ENCODE results near the gene VSIR. TPM values are rescaled to one million over a fixed set of nuclear protein-coding genes. Genes with fewer than 3 reads are reported as not detected.

Gene VSIR
- total and polyA plus RNA-seq, 9 of the 15 experiments (the other 6 are each of a cell fraction or from before 2014, with no cell fraction given), result 0.14 to 20.5 (median 9.3) TPM

- Histone ChIP-seq H3K9me1 (ENCODE audit: control insufficient read depth, insufficient read depth, low read length) (no peaks in the 10 kb centered on the region), H3K9me3 (replicated peaks; ENCODE audit: control insufficient read depth, insufficient read depth, low read depth, low read length) (no peaks in the 10 kb centered on the region), H3K9ac (ENCODE audit: insufficient read depth in 1 of 2, low read depth in 2 of 2, low read length in 2 of 2) (peak overlapping the region in 1 of 2 experiments; percentile 53; a peak in 1 of 4 replicates), H3K4me1 (replicated peaks in 1 of 2; ENCODE audit: control insufficient read depth in 2 of 2, insufficient read depth in 2 of 2, low read length in 2 of 2) (peaks cover 0 to 40% of the 10 kb centered on the region in 2 experiments; a peak in 3 of 5 replicates), H3K4me2 (ENCODE audit: insufficient read depth, low read length) (no peak overlapping the region), H3K4me3 (no peak overlapping the region), H2AFZ (ENCODE audit: low read depth, low read length) (no peak overlapping the region), H3K27me3 (ENCODE audit: control insufficient read depth in 2 of 2, insufficient read depth in 2 of 2, low read length in 2 of 2) (no peaks in the 10 kb centered on the region), H4K20me1 (replicated peaks; ENCODE audit: control insufficient read depth, insufficient read depth, low read length) (peaks cover 6% of the 10 kb centered on the region; the same call in 1 of the 2 replicates), H3K36me3 (ENCODE audit: control insufficient read depth, insufficient read depth, low read length) (peaks cover 57% of the 10 kb centered on the region), H3K27ac (ENCODE audit: extremely low read depth, low read depth, low read length) (no peak overlapping the region), H3K79me2 (ENCODE audit: control insufficient read depth, insufficient read depth, low read length) (no peaks in the 10 kb centered on the region)
- DNase-seq (ENCODE audit: extremely low read depth in 1 of 4, low spot score in 3 of 4), result no peak
- WGBS (ENCODE audit: insufficient coverage, low coverage, missing lambda C conversion rate), result 83% methylated on average over 26 of the region's 26 CpGs
- in situ Hi-C loops (cut with MboI) (loop anchor here (5.0 to 10.0 kb wide), 3 partner anchors 103 to 503 kb away; no protein-coding TSS in a partner anchor), intact Hi-C loops (cut with micrococcal nuclease) (loop anchor here (2.0 to 5.0 kb wide), 5 partner anchors 18 to 503 kb away; partner anchors contain the start of gene CDH23)
- ChIA-PET POLR2A (interaction anchor here (0.5 to 5.0 kb wide), 14 partner anchors 9 to 571 kb away, joined by 3 to 31 read pairs (median 4); no protein-coding TSS in a partner anchor), CTCF (ENCODE audit: low intra/inter-chr PET ratio) (interaction anchor here (0.9 kb wide), 1 partner anchor 82 kb away, joined by 3 read pairs; no protein-coding TSS in a partner anchor)
- peak; percentile 65 for ATAC-seq
- BruUV-seq (replicated peaks), result no TSS peak
- FAIRE-seq, result no peak
- TF ChIP-seq RBFOX2 (IDR thresholded peaks at IDR 0.05; ENCODE audit: low read depth, low read length) (peak; percentile 25; the same call in 1 of the 2 replicates), POLR2G (IDR thresholded peaks at IDR 0.05; ENCODE audit: low read depth, low read length) (peak; percentile 82), RAD21 (CRISPR knock-in tag; conservative IDR thresholded peaks at IDR 0.05 in 1 of 2, IDR thresholded peaks at IDR 0.05 in 1 of 2) (no peak), HNRNPUL1 (IDR thresholded peaks at IDR 0.05; ENCODE audit: low read length) (no peak), ZNF41 (CRISPR knock-in tag; conservative IDR thresholded peaks at IDR 0.05) (no peak), PTTG1 (tag; IDR thresholded peaks at IDR 0.05; ENCODE audit: low read depth) (no peak), KLF13 (tag; IDR thresholded peaks at IDR 0.05; ENCODE audit: borderline replicate concordance, low read depth) (no peak), ZBTB26 (CRISPR knock-in tag; IDR thresholded peaks at IDR 0.05) (0 out of 2 replicates have a peak, but pooled peaks have one; percentile 51), POLR2A (conservative IDR thresholded peaks at IDR 0.05) (peak; percentile 50), SLC30A9 (CRISPR knock-in tag; IDR thresholded peaks at IDR 0.05) (no peak), L3MBTL2 (IDR thresholded peaks at IDR 0.05) (no peak), CTCF (IDR thresholded peaks at IDR 0.05 in 2 of 3, conservative IDR thresholded peaks at IDR 0.05 in 1 of 3; ENCODE audit: insufficient read depth in 2 of 3, low read depth in 1 of 3, low read length in 3 of 3) (0 out of 6 replicates have a peak, but pooled peaks of 2 of the 3 experiments have one; percentile 30 to 39), CBFA2T3 (IDR thresholded peaks at IDR 0.05) (no peak), ZFP36 (IDR thresholded peaks at IDR 0.05; ENCODE audit: low read depth, low read length, partially characterized antibody) (no peak), HMGN3 (IDR thresholded peaks at IDR 0.05; ENCODE audit: borderline replicate concordance, extremely low read depth, insufficient read length, low read depth, low read length) (peak; percentile 15), PCBP1 (IDR thresholded peaks at IDR 0.05; ENCODE audit: low read depth, low read length, poor library complexity, severe bottlenecking) (no peak), ZNF583 (CRISPR knock-in tag; IDR thresholded peaks at IDR 0.05) (no peak), ZBTB1 (CRISPR knock-in tag; IDR thresholded peaks at IDR 0.05; ENCODE audit: borderline replicate concordance, low read depth) (no peak), DDX20 (tag; IDR thresholded peaks at IDR 0.05; ENCODE audit: low read depth) (no peak), RBM22 (IDR thresholded peaks at IDR 0.05; ENCODE audit: low read depth, low read length, poor library complexity, severe bottlenecking) (peak; percentile 97)
These were observed 41.6 kb upstream of the VSIR start for GRCh38 chr10:71814922-71815411.
